Measurements from ENCODE around the gene CFAP161. TPM values are rescaled to one million over a fixed set of nuclear protein-coding genes. Genes with fewer than 3 reads are reported as not detected.

Gene CFAP161
- total RNA-seq, 4 donors from 2014 or later = 0.48 to 1.1 TPM; not detected in 2

- TF ChIP-seq CTCF (IDR thresholded peaks at IDR 0.05) = no peak
- ATAC-seq (ENCODE audit: low FRiP score) = no peak
- DNase-seq (ENCODE audit: low spot score) = no peak
These were observed 63.7 kb downstream of the CFAP161 start for GRCh38 chr15:81197688-81198281.

Other genes starting within 250 kb of the CFAP161 start
- 10 to 100 TPM; 19.5 to 26.1 (median 22.6) TPM for gene MESD, start 144.5 kb upstream of the CFAP161 start, total RNA-seq
- 10 to 100 TPM; 39.0 to 59.4 (median 41.8) TPM for gene TLNRD1, start 133.3 kb upstream of the CFAP161 start, total RNA-seq
- 10 to 100 TPM; 22.7 to 45.8 (median 34.4) TPM for gene IL16, start 62.6 kb downstream of the CFAP161 start, total RNA-seq
- 1 to 10 TPM; 2.7 to 8.0 (median 5.0) TPM for gene STARD5, start 189.9 kb downstream of the CFAP161 start, total RNA-seq
- under 1 TPM in 1 of 4 donors, not detected in 3; 0.32 TPM for gene TMC3, start 239.9 kb downstream of the CFAP161 start, total RNA-seq

Data from omental fat pad (tissue), 4 donors.